Right lung (tissue), 5 donors: ENCODE data around the gene OTULIN. TPM values are rescaled to one million over a fixed set of nuclear protein-coding genes. Genes with fewer than 3 reads are reported as not detected.

ENCODE experiments used
- DNase-seq, 2 donors: peaks; one replicate each; pipeline ENCODE4 v3.0.0-alpha.2; 2013
- polyA plus RNA-seq, 5 donors: library from polyadenylated mRNA; unstranded; fragments of 120-200 nt; gene quantifications; one replicate each; pipeline versions ENCODE4 v1.2.1 to v1.2.3, GENCODE V29; 2013; ENCODE audit warnings: inconsistent platforms in 1 of 5, low replicate concordance in 1 of 5; ENCODE audit not compliant: insufficient read length in 5 of 5, insufficient read depth in 1 of 5

The OTULIN gene
- polyA plus RNA-seq, 5 donors: 17.9 to 22.4 (median 19.6) TPM

- DNase-seq: no peak
Measured at GRCh38 chr5:14739538-14739937, 75.0 kb downstream of the OTULIN start.

GRCh38 chr5:14739981-14740380 is 75.5 kb downstream of the OTULIN start:
- no peak for DNase-seq

- peak in 1 of 2 donors; percentile 18 for DNase-seq
Measured at GRCh38 chr5:14741131-14741530, 76.6 kb downstream of the OTULIN start.

DNA sequence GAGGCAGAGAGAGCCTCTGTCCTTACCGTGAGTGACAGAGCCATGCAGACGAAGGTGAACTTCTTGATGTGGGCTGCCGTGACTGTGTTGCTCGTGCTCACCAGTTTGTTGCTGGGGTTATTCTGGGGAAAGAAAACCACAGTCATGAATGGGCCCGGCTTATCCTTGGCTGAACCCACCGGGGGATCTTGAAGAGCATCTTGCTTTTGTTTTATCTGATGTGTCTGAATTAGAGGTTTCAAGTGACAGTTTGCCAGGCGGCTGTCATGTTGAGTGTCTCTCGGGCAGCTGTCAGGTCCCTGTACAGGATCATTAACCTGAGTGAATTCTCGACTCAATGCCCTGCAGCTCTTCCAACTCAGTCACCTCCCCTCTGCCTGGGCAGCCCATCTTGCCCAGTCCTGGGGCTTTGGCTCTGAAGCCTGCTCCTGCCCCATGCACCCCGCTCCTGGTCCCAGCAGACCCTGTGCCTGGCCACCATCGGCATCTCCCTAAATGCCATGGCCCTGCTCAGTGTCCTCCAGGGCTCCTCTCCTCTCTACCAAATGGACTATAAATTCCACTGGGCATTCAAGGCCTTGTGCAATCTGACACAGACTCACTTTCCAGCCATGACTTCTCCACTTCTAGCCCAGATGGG is 77.4 kb downstream of the OTULIN start:
- DNase-seq: no peak

GRCh38 chr5:14742498-14742897 is 78.0 kb downstream of the OTULIN start:
- no peak for DNase-seq

DNA sequence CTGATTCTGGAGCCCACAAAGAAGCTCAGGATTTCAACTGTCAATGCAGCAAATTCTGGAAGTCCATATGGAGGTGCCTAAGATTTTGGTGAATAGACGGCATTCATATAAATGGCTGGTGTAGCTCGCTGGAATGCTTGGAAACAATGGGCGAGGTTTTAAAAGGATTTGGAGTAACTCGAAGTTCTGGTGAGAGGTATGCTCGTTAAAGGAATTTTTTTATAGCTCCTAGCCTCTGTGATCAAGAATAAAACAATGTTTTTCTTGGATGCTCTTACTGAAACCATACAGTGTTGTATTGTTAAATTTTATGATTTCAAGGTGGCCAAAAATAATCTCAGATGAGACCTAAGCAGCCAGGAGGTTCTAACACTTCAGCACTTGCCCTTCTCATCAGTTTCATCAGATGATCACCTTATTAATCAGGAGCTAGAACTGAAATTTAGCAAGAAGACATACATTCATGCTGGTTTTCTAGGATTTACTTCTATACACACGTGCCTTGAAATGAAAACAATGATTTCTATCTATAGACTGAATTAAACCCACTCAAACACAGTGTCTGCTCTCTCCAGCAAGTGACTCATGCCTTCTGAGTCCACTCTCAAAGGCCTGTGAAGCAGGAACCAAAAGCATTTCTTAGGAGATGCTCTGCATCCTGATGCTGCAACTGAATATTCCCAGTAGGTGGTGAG is 79.2 kb downstream of the OTULIN start:
- DNase-seq: no peak

DNA sequence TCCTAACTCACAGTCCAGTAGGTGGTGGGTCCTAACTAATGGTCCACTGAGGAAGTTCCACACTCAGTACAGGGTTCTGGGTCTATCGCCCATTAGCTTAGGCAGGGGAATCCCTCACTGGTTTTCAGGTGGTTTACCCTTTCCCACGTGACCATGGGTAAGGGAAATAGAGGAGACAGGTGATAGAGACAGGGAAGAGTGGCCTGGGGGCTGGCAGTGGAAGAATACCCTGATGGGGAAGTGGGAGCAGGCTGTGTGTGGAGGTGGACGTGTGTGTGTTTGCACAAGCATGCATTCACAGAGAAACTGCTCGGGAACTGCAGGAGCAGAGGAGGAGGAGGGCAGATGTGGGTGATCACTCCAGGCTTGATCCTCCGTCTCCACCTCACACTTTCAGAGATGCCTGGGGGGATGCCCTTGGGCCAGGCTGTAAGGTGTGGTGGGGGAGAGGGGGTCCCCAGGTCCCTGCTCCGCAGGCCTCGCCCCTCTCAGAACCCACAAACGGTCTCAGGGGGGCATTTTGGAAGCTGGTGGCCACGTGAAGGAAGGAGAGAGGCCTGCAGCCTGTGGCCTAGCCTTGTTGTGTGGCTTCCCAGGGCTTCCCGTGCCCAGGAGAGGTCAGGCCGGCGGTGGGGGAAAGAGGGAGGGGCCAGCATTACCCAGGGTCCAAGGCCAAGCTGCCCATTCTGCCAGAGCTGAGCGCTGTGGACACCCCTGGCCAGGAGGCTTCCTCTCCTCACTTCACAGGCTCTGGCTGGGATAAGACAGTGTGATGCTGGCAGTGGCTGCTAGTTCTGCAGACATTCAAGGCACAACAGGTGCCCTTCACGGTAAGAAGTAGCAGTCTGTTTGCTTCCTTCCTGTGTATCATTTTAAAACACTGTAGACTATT is 80.0 kb downstream of the OTULIN start:
- no peak for DNase-seq

DNA sequence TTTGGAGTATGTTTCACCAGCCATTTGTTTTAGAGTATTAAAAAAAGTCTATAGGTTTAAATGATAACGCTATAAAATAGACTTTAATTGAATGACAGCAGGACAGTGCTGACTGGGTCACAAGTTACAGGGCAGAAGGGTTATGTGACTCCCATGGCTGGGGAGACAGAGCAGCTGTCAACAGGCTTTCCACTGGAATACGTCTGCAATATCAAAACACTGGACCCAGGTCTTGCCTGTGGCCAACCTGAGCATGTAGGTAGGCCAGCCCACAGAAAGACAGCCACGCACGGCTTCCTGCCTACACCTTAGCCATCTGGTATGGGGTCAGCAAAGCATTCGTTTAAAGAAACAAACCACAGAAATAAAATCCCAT is 80.7 kb downstream of the OTULIN start:
- no peak for DNase-seq

DNA sequence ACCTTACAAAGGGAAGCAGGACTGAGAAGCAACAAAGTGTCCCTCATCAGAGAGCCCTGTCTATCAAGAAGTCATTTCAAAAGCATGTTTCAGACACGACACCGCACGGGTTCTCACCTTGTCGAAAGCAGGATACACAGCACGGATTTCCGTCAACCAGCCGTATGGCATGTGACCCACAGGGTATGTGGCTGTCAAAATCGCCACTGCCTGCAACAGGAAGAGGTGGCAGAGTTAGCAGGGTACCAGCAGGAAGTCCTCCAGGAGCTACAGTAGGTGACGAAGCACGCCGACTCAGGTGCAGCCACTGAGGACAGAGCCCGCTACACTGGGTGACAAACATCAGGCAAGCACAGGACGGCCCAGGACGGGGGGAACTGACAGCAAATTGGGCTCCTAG is 81.2 kb downstream of the OTULIN start:
- DNase-seq: no peak

GRCh38 chr5:14748180-14748900 is 83.8 kb downstream of the OTULIN start:
- DNase-seq: no peak

Other genes starting within 250 kb of the OTULIN start
- 10 to 100 TPM in 3 of 5 donors, 1 to 10 TPM in 2; 8.0 to 10.9 (median 10.1) TPM for gene OTULINL, start 82.9 kb upstream of the OTULIN start, polyA plus RNA-seq
- 10 to 100 TPM in 2 of 5 donors, 1 to 10 TPM in 3; 6.9 to 11.1 (median 9.3) TPM for gene ANKH, start 207.1 kb downstream of the OTULIN start, polyA plus RNA-seq